Measurements from ENCODE around the gene ARHGAP1. TPM values are rescaled to one million over a fixed set of nuclear protein-coding genes. Genes with fewer than 3 reads are reported as not detected.
A peak's percentile ranks its signal among the peaks of the same experiment; 100 is the strongest.

The ARHGAP1 gene
- total and polyA plus RNA-seq, 2 of the 13 experiments (the other 11 are each of a cell fraction or from before 2014, with no cell fraction given): 18.6 to 30.3 TPM

GRCh38 chr11:46718155-46719019, 18.0 kb upstream of the ARHGAP1 start (continued):
- no peak for TF ChIP-seq MNT (IDR thresholded peaks at IDR 0.05)
- no peak for TF ChIP-seq CEBPB (IDR thresholded peaks at IDR 0.05; ENCODE audit: borderline replicate concordance, low read depth, low read length)
- no peak for TF ChIP-seq NONO (IDR thresholded peaks at IDR 0.05)
- peak; percentile 96 for TF ChIP-seq NONO (CRISPR knock-in tag; conservative IDR thresholded peaks at IDR 0.05)
- no peak for TF ChIP-seq SIX1 (CRISPR knock-in tag; IDR thresholded peaks at IDR 0.05; ENCODE audit: borderline replicate concordance)
- no peak for TF ChIP-seq ZFP62 (CRISPR knock-in tag; IDR thresholded peaks at IDR 0.05)
- TF ChIP-seq POGZ (CRISPR knock-in tag; IDR thresholded peaks at IDR 0.05): peak; percentile 81
- TF ChIP-seq GABPA (IDR thresholded peaks at IDR 0.05; ENCODE audit: low read depth, low read length): peak; percentile 25; the same call in 1 of the 2 replicates
- TF ChIP-seq GABPA (CRISPR knock-in tag; IDR thresholded peaks at IDR 0.05; ENCODE audit: low read depth): peak; percentile 86
- TF ChIP-seq THYN1 (CRISPR knock-in tag; IDR thresholded peaks at IDR 0.05; ENCODE audit: borderline replicate concordance, low read depth): no peak
- TF ChIP-seq SNRNP70 (IDR thresholded peaks at IDR 0.05; ENCODE audit: low read depth, low read length): no peak
- TF ChIP-seq SMAD3 (CRISPR knock-in tag; IDR thresholded peaks at IDR 0.05): peak; percentile 71; the same call in 1 of the 2 replicates
- peak; percentile 90 for TF ChIP-seq IKZF5 (CRISPR knock-in tag; IDR thresholded peaks at IDR 0.05)
- peak; percentile 98 for TF ChIP-seq PPARG (CRISPR knock-in tag; conservative IDR thresholded peaks at IDR 0.05)
- 0 out of 2 replicates have a peak, but pooled peaks have one; percentile 23 for TF ChIP-seq ZNF256 (CRISPR knock-in tag; conservative IDR thresholded peaks at IDR 0.05)
- no peak for TF ChIP-seq ZNF646 (CRISPR knock-in tag; IDR thresholded peaks at IDR 0.05)
- TF ChIP-seq PAF1 (CRISPR knock-in tag; IDR thresholded peaks at IDR 0.05): no peak
- peak; percentile 90 for TF ChIP-seq ELF1 (CRISPR knock-in tag; IDR thresholded peaks at IDR 0.05)
- TF ChIP-seq NFYB (CRISPR knock-in tag; IDR thresholded peaks at IDR 0.05): peak; percentile 15; the same call in 1 of the 2 replicates
- TF ChIP-seq TFDP1 (CRISPR knock-in tag; IDR thresholded peaks at IDR 0.05; ENCODE audit: borderline replicate concordance): peak; percentile 61; the same call in 1 of the 2 replicates

All from HepG2 (cell line).